Iris pigment epithelial cell (primary cell): Measurements from ENCODE around the gene RPUSD1.
A peak's percentile ranks its signal among the peaks of the same experiment; 100 is the strongest.
"Not testable (repeated sequence)": the region's sequence is repeated elsewhere in the genome, so short reads cannot be mapped to it uniquely, and the experiment has no call there.

Experiments used
- DNase-seq: peaks from one replicate; pipeline ENCODE4 v3.0.0-alpha.2; 2011; ENCODE audit warnings: low read depth

RPUSD1 gene

GRCh38 chr16:747978-748746, 40.0 kb downstream of the RPUSD1 start:
- no peak for DNase-seq

GRCh38 chr16:746637-747036, 41.5 kb downstream of the RPUSD1 start:
- DNase-seq, result no peak

- DNase-seq, result no peak
Observed at GRCh38 chr16:745739-746138, 42.4 kb downstream of the RPUSD1 start.

- no peak for DNase-seq
Observed at GRCh38 chr16:743794-744500, 44.2 kb downstream of the RPUSD1 start.

GRCh38 chr16:742894-743293, 45.3 kb downstream of the RPUSD1 start:
- not testable (repeated sequence) for DNase-seq

GRCh38 chr16:741986-742629, 46.1 kb downstream of the RPUSD1 start:
- DNase-seq, result no peak

GRCh38 chr16:740764-741505, 47.2 kb downstream of the RPUSD1 start, which contains the start of gene CIAO3:
TSS of gene CIAO3 (minus strand) at chr16:740997. CDS start at chr16:740985, 12 bp downstream.
- DNase-seq, result peak; percentile 91

- DNase-seq, result no peak
Observed at GRCh38 chr16:740459-740763, 47.8 kb downstream of the RPUSD1 start.

GRCh38 chr16:739560-740458, 48.4 kb downstream of the RPUSD1 start:
- no peak for DNase-seq

- DNase-seq, result no peak
Observed at GRCh38 chr16:736936-737481, 51.2 kb downstream of the RPUSD1 start.

GRCh38 chr16:735982-736453, 52.2 kb downstream of the RPUSD1 start:
- no peak for DNase-seq

GRCh38 chr16:734981-735881, 53.0 kb downstream of the RPUSD1 start:
- no peak for DNase-seq
